Hematopoietic multipotent progenitor cell treated with erythropoietin and hydrocortisone succinate and interleukin-3 and kit ligand, for 8 days (in vitro differentiated cells): ENCODE measurements around the gene RIPOR3.
"Not testable (repeated sequence)": the region's sequence is repeated elsewhere in the genome, so short reads cannot be mapped to it uniquely, and the experiment has no call there.

Source experiments
- DNase-seq: peaks from one replicate; pipeline ENCODE4 v3.0.0-alpha.2; 2015

Gene RIPOR3

DNA sequence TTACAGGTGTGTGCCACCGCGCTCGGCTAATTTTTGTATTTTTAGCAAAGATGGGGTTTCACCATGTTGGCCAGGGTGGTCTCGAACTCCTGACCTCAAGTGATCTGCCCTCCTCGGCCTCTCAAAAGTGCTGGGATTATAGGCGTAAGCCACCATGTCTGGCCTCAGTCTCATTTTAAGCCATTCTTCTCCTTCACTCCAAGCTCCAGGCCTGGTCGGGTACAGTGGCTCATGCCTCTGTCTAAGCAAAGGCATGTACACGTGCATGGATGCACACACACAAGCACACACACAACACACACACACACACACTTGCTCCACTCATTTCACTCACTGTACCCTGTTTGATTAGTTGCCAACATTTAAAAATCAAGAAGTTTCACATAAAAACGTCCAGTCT, 32.3 kb upstream of the RIPOR3 start:
- DNase-seq, result no peak

DNA sequence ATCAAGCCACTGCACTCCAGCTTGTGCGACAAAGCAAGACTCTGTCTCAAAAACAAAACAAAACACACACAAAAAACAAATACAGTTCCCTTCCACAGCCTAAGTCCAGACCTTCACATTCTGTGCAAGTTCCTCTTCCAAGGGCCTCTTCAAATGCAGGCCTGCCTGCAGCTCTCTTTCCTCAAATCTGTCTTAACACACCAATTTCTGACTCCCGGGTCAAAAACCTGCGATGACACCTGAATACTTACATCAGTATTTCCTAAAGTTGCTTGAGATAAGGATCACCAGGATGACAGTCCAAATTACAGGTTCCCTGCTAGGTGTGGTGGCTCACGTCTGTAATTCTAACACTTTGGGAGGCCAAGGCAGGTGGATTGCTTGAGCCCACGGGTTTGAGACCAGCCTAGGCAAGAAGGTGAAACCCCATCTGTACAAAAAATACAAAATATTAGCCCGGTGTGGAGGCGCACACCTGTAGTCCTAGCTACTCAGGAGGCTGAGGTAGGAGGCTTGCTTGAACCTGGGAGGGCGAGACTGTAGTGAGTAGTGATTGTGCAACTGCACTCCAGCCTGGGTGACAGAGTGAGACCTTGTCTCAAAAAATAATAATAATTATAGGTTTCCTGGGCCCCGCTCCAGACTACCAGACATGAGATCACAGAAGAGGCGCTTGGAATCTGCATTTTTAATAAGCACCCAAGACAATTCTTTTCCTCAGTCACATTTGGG, 31.2 kb upstream of the RIPOR3 start:
- no peak for DNase-seq

DNA sequence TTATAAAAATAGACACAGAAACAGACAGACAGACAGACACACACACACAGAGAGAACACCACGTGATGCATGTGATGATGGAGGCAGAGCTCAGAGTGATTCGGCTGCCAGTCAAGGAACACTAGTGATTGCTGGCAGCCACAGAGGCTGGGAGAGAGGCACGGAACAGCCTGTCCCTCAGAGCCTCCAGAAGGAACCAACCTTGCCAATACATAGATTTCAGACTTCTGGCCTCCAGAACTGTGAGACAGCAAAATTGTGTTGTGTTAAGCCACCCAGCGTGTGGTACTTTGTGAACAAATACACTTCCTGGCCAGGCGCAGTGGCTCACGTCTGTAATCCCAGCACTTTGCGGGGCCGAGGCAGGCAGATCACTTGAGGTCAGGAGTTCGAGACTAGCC, 30.5 kb upstream of the RIPOR3 start:
- no peak for DNase-seq

DNA sequence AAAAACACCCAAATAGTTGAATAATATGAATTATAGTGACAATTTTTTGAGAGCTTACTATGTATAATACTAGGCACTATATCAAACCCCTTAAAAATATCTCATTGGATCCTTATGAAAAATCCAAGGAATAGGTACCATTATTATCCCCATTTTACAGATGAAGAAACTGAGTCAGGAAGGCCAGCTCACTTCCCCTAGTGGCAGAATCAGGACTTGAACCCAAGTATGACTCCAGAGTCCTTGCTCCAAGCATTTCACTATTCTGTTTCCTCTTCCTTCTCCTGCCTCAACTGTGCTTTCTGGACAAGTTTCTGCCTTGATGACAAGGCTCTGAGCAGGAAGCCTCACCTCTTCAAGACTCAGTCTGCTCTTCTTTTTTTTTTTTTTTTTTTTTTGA, 29.2 kb upstream of the RIPOR3 start:
- no peak for DNase-seq

DNA sequence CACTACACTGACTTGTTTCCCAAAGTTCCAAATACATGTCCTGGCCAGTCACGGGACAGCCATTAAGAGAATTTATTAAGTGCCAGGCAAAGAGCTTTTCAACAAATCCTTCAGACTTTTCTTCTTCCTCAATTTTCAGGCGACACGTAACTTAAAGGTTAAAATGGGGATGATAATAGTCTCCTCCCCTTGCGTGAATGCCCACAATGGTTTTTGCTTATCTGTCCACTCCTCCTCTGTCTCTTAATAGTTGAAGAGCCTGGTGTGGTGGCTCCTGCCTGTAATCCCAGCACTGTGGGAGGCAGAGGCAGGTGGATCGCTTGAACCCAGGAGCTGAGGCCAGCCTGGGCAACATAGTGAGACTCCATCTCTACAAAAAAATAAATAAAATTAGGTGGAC, 28.7 kb upstream of the RIPOR3 start:
- peak; percentile 60 for DNase-seq

DNA sequence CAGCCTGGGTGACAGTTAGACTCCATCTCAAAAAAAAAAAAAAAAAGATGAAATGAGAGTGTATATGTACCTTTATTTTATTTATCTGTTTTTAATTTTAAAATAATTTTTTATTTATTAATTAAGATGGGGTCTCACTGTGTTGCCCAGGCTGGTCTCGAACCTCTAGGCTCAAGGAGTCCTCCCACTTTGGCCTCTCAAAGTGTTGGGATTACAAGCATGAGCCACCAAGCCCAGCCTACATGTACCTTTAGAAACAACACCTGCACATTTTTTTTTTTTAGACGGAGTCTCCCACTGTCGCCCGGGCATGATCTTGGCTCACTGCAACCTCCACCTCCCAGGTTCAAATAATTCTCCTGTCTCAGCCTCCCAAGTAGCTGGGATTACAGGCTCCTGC, 28.0 kb upstream of the RIPOR3 start:
- no peak for DNase-seq

DNA sequence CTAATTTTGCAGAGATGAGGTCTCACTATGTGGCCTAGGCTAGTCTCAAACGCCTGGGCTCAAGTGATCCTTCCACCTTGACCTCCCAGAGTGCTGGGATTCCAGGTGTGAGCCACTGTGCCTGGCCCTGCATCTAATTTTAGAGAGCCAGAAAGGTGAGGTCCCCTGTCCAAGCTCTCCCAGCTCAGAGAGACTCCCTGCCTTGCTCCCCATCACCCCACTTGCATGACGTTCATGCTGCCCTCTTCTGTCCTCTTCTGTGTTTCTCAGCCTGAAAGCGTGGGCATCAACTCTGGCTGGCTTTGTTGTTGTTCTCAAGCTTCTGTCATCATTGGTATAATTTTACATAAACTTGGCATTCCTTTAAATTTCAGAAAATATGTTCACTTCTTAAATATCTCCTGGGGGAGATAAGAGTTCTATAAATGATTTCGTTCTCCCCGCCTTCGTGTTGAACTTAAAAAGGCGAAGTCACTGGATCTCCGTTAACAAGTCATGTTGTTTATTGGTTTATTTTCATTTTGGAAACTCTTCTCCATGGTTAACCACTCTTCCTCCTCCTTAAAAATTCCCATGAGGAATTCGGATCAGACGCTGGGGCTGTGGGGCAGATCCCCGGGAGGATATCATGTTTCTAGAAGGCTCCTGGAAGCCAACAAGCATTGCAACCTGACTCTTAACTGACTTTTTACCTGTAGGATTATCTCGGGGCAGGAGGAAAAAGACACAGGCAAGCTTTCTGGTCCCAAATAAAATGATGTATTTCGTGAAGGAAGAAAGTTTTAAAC, 26.8 kb upstream of the RIPOR3 start:
- peak; percentile 31 for DNase-seq

DNA sequence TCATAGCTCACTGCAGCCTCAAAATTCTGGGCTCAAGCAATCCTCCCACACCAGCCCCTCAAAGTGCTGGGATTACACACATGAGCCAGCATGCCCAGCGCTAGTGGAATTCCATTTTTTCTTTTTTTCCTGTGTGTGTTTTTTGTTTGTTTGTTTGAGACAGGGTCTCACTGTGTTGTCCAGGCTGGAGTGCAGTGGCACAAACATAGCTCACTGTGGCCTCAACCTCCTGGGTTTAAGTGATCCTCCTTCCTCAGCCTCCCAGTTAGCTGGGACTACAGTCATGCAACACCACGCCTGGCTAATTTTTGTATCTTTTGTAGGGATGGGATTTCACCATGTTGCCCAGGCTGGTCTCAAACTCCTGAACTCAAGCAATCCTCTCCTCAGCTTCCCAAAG, 26.0 kb upstream of the RIPOR3 start:
- no peak for DNase-seq

DNA sequence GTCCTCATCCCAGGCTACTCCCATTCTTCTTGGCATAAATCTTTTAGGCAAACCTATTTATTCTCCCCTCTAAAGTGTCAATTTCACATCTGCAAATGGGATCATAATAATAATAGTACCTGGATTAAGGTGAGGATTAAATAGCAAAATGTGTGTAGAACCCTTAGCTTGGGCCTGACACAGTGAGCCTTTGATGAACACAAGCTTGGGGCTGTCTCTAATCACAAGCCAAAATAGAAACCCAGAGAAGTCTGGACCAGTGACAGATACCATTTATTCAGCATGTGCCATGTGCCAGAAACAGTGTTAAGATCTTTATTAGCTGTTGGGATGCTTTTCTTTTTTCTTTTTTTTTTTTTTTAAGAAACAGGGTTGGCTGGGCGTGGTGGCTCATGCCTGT, 25.2 kb upstream of the RIPOR3 start:
- DNase-seq, result no peak

DNA sequence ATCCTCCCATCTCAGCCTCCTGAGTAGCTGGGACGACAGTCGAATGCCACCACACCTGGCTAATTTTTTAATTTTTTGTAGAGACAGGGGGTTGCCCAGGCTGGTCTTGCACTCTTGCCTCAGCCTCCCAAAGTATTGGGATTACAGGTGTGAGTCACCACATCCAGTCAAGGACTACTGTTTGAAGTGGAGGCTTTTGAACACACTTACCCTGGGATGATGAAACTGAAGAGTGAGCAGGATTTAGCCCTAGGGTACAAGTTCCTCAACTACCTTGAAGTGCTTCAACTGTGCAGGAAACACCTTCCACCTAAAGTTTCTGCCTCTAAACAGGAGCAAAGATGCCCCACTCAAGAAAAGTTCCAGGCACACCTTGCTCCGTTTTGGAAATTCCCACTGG, 24.4 kb upstream of the RIPOR3 start:
- no peak for DNase-seq

DNA sequence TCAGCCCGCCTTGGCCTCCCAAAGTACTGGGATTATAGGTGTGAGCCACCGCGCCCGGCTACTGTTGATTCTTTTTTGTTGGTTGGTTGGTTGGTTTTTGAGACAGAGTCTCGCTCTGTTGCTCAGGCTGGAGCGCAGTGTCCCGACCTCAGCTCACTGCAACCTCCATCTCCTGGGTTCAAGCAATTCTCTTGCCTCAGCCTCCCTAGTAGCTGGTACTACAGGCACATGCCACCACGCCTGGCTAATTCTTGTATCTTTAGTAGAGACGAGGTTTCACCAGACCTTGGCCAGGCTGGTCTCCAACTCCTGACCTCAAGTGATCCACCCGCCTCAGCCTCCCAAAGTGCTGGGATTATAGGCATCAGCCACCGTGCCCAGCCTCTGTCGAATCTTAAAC, 23.1 kb upstream of the RIPOR3 start:
- not testable (repeated sequence) for DNase-seq

DNA sequence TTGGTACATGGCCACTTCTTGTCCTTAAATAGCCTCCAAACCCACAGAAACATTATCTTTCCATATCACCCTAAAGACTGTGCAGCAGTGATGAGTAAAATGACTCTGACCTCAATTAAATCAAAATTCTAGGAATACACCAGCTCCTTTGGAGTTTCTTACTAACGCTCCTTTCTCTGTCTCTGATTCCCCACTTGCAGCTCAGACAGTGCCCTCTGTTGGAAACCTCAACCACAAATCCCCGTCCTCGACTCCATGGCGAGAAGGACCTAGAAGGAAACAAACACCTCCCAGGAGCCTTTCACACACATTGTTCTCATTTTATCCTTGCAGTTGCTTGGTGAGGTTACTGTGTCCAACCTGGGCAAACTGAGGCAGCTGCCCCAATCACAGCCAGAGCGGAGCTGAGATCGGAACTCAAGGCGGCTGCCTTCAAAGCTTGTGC, 22.3 kb upstream of the RIPOR3 start:
- peak; percentile 48 for DNase-seq

DNA sequence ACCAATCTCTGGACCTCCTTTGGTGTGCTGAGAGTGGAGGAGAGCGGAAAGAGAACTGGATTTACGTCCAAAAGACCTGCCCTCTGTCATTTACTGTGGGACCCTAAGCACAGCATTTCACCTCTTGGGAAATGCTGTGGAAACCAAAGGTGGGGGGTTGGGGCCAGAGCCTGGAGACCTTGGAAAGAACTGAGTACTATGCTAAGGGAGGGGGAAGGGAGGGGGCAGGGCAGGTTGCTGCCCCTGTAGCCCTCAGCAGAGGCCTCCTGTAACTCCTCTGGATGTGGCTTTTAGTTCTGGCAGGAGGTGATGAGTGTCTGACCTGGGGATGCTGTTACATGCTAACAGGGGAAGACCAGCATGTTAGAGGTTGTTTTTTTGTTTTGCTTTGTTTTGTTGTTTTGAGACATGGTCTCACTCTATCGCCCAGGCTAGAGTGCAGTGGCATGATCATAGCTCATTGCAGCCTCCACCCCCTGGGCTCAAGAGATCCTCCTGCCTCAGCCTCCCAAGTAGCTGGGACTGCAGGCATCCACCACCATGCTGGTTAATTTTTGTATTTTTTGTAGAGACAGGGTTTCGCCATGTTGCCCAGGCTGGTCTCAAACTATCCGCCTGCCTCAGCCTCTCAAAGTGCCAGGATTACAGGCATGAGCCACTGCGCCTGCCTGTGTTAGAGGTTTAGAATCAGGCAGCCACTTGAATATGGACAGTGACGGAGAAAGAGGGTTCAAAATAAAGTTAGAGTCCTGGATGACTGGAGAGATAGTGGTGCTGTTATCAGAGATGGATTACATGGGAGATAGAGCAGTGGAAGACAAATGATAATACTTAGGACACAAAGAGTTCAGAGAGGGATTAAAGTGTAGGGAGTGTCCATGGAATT, 21.7 kb upstream of the RIPOR3 start:
- DNase-seq, result no peak

DNA sequence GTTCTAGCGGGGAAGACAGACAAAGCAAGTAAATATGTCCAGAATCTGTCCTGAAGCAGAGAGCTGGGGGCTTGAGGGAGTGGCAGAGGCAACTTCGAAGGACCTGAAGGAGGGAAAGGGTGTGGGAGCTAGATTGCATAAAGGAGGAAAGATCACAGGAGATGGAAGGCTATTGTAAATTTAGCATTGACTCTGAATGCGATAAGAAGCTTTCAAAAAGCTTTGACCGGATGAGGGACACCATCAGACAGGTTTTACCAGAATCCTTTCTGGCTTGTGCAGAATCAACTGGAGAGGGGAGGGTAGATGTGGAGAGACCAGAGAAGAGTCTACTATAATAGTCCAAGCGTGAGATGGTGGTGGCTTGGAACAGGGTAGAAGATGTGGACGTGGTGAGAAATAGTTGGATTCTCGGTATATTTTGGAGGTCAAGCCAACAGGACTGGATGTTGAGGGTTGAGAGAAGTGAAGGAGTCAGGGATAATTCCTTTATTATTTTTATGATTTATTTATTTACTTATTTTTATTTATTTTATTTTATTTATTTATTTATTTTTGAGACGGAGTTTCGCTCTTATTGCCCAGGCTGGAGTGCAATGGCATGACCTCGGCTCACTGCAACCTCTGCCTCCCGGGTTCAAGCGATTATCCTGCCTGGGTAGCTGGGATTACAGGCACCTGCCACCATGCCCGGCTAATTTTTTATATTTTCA, 19.9 kb upstream of the RIPOR3 start:
- DNase-seq, result no peak

DNA sequence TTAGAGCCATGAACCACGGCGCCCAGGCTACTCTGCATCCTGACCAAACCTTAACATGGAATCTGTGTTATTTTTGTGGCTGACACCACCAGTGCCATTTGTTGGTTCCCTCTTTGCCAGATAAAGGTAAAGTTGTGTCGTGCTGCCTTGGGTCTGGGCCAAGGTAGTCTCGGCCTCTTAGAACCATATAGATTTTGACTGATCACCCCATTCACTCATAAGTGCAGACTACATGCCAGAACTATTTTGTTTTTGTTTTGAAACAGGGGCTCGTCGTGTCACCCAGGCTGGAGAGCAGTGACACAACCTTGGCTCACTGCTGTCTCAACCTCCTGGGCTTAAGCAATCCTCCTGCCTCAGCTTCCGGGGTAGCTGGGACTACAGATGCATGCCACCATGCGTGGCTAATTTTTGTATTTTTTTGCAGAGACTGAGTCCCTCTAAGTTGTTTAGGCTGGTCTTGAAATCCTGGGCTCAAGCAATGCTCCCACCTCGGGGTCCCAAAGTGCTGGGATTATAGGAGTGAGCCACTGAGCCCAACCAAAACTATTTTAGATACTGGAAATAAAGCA, 19.2 kb upstream of the RIPOR3 start:
- DNase-seq, result no peak

DNA sequence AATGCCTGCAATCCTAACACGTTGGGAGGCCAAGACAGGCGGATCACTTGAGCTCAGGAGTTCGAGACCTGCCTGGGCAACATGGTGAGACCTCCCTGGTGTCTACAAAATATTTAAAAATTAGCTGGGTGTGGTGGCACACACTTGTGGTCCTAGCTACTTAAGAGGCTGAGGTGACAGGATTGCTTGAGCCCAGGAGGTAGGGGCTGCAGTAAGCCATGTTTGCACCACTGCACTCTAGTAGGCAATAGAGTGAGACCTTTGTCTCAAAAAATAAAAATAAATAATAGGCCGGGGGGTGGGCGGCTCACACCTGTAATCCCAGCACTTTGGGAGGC, 18.3 kb upstream of the RIPOR3 start:
- DNase-seq, result no peak

DNA sequence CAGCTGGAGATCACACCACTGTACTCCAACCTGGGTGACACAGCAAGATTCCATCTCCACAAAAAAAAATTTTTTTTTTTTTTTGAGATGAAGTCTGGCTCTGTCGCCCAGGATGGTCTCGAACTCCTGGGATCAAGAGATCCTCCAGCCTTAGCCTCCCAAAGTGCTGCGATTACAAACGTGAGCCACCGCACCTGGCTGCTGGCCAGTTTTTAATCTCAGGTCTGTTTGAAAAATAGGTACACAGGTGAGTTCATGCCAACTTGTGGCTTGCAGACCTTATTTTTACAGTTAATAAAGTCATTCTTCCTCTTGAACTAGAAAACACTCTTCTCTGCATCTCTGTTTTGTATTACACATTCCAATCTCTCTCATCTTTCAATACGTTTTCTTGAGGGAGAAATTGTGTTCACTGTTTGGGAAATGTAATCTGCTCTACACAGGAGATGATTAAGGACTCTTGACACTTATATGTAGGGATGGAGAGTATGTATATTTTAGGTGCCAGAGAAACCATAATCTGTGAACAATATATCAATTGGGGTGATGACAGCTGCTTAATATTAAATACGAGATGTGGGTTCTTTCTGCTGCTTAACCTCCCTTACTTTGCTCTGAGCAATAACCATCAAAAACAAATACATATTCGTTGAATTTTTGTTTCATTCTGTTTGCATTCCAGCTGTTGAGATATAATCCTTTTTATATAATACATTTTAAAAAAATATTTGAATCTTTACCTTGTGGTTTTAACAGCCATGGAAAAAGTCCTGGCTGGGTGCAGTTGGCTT, 17.7 kb upstream of the RIPOR3 start:
- no peak for DNase-seq

DNA sequence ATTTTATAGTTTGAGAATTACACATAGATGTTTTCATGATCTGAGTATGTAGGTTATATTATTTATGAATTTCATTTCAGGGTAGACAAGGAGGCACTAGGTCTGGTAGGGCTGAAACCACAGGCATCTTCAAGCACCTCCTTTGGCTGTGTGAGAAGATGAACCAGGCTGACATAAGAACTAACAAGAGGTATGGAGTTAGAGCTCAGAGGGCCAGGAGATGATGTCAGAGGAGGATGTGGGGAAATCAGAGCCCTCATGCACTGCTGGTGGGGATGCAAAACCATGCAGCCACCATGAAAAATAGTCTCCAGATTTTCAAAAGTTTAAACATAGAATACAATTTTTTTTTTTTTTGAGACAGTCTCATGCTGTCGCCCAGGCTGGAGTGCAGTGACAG, 13.6 kb upstream of the RIPOR3 start:
- no peak for DNase-seq

DNA sequence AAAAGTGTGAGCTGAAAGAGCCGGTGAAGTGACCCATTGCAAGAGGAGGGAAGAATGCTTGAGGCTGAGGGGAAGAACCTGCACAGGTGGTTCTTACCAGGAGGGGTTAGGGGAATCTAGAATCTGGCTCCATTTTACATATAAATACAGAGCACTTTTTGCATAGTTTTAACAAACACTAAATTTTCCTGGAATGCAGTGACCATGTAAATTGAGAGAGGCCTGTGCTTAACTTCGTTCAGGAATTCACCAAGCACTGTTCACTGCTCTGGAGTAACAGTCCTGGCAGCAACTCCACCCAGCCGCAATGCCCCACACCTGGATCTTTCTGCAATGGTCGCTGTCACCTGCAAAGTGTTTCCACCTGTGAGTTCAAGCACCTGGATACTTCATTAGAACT, 13.2 kb upstream of the RIPOR3 start:
- DNase-seq, result no peak

DNA sequence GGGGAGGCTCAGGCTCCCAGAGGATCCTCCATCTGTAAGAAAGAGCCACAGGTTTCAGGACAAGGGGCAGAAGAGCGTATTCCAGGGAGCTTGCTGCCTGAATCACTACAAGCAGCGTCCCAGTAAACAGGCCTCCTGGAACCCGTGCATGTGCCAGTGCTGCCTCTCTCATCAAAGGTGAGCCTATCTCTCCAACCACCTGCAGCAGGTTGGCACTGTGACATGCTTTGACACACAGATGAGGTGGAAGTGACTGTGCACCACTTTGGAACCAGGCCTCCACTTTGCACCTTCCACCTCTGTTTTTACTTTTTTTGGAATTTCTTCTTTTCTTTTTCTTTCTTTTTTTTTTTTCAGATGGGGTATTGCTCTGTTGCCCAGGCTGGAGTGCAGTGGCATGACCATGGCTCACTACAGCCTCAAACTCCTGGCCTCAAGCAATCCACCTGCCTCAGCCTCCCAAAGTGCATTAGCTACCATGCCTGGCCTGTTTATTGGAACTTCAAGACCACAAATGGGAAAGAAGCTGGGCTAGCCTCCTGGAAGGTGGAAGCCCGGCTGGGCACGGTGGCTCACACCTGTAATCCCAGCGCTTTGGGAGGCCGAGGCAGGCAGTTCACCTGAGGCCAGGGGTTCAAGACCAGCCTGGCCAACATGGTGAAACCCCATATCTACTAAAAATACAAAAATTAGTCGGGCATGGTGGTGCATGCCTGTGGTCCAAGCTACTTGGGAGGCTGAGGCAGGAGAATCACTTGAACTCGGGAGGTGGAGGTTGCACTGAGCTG, 12.5 kb upstream of the RIPOR3 start:
- not testable (repeated sequence) for DNase-seq
